HepG2 (cell line): Measurements from ENCODE around the gene TXNRD2. TPM values are rescaled to one million over a fixed set of nuclear protein-coding genes. Genes with fewer than 3 reads are reported as not detected.

Experiments used
- ARHGAP35 ChIP-seq: sonication (generic); formaldehyde crosslinking; IDR thresholded peaks from 2 replicates; pipeline ENCODE4 v1.9.0; 2022; ENCODE audit warnings: mild to moderate bottlenecking, inconsistent platforms, moderate library complexity, missing genetic modification reagents, borderline replicate concordance
- CSRNP1 ChIP-seq: sonication (generic); formaldehyde crosslinking; IDR thresholded peaks from 2 replicates; pipeline ENCODE4 v1.8.1; 2023; ENCODE audit warnings: mild to moderate bottlenecking, missing genetic modification reagents
- GABPB1 ChIP-seq: IDR thresholded peaks from 2 replicates; pipeline ENCODE4 v1.6.1; 2016; ENCODE audit warnings: mild to moderate bottlenecking, missing genetic modification reagents, moderate library complexity, missing compliant biosample characterization
- IRF9 ChIP-seq: sonication (generic); formaldehyde crosslinking; IDR thresholded peaks from 2 replicates; pipeline ENCODE4 v1.8.0; 2022; ENCODE audit warnings: missing genetic modification reagents, mild to moderate bottlenecking, borderline replicate concordance
- KAT8 ChIP-seq: IDR thresholded peaks from 2 replicates; pipeline ENCODE4 v1.6.1; 2016; ENCODE audit warnings: missing genetic modification reagents, missing compliant biosample characterization
- NFE2L2 ChIP-seq: fragments of 150-350 bp; IDR thresholded peaks from 2 replicates; pipeline ENCODE4 v1.6.1; 2014; ENCODE audit warnings: low read length
- PHB2 ChIP-seq: fragments of 450-650 bp; IDR thresholded peaks from 2 replicates; pipeline ENCODE4 v1.6.1; 2018; ENCODE audit not compliant: partially characterized antibody
- RERE ChIP-seq: IDR thresholded peaks from 2 replicates; pipeline ENCODE4 v1.6.1; 2016; ENCODE audit warnings: low read depth, missing genetic modification reagents, missing compliant biosample characterization
- TAF1 ChIP-seq: sonication (generic); formaldehyde crosslinking; IDR thresholded peaks from 2 replicates; pipeline ENCODE4 v1.4.0; 2020; ENCODE audit warnings: missing genetic modification reagents
- TAF15 ChIP-seq: fragments of 200-400 bp; formaldehyde crosslinking; IDR thresholded peaks from one replicate; pipeline ENCODE4 v1.6.1; 2018; ENCODE audit warnings: mild to moderate bottlenecking, low read depth, low read length; ENCODE audit not compliant: poor library complexity, severe bottlenecking
- ZBTB14 ChIP-seq: sonication (generic); formaldehyde crosslinking; IDR thresholded peaks from 2 replicates; pipeline ENCODE4 v1.4.0; 2020; ENCODE audit warnings: missing genetic modification reagents
- ZNF432 ChIP-seq: sonication (generic); formaldehyde crosslinking; IDR thresholded peaks from 2 replicates; pipeline ENCODE4 v1.5.0; 2020; ENCODE audit warnings: missing genetic modification reagents, mild to moderate bottlenecking, borderline replicate concordance
- ZNF652 ChIP-seq: IDR thresholded peaks from 2 replicates; pipeline ENCODE4 v1.6.1; 2016; ENCODE audit warnings: low read depth, borderline replicate concordance
- polyA plus RNA-seq, 8 experiments: library from polyadenylated mRNA; depleted of rRNA in 3 of 8; stranded (reverse) in 7 of 8; unstranded in 1 of 8; fragments of >200 nt; fragmentation: Illumina TruSeq in 4 of 8; extraction: Trizol in 4 of 8; gene quantifications; 2 replicates each; pipeline versions ENCODE4 v1.2.1 to v1.2.3, GENCODE V29; 2011 to 2016; ENCODE audit warnings: low read depth in 4 of 8, missing spikeins in 1 of 8, mixed read lengths in 1 of 8; ENCODE audit not compliant: insufficient read depth in 1 of 8
- total RNA-seq, 5 experiments: library from RNA; depleted of rRNA; stranded (reverse); fragments of >200 nt; fragmentation: Illumina TruSeq; extraction: Trizol; gene quantifications; 2 replicates each; pipeline ENCODE4 v1.2.3, GENCODE V29; 2016; ENCODE audit warnings: low read depth in 1 of 5
- TF ChIP-seq, protein P1 (sequence below): IDR thresholded peaks from 2 replicates; pipeline ENCODE4 v1.6.1; 2016; ENCODE audit warnings: missing compliant biosample characterization, missing genetic modification reagents, borderline replicate concordance
- TF ChIP-seq, protein P2 (sequence below): sonication (generic); IDR thresholded peaks from 2 replicates; pipeline ENCODE4 v1.6.1; 2016; ENCODE audit warnings: low read depth, borderline replicate concordance

The TXNRD2 gene
- total and polyA plus RNA-seq, 2 of the 13 experiments (the other 11 are each of a cell fraction or from before 2014, with no cell fraction given): 17.5 to 18.6 TPM

DNA sequence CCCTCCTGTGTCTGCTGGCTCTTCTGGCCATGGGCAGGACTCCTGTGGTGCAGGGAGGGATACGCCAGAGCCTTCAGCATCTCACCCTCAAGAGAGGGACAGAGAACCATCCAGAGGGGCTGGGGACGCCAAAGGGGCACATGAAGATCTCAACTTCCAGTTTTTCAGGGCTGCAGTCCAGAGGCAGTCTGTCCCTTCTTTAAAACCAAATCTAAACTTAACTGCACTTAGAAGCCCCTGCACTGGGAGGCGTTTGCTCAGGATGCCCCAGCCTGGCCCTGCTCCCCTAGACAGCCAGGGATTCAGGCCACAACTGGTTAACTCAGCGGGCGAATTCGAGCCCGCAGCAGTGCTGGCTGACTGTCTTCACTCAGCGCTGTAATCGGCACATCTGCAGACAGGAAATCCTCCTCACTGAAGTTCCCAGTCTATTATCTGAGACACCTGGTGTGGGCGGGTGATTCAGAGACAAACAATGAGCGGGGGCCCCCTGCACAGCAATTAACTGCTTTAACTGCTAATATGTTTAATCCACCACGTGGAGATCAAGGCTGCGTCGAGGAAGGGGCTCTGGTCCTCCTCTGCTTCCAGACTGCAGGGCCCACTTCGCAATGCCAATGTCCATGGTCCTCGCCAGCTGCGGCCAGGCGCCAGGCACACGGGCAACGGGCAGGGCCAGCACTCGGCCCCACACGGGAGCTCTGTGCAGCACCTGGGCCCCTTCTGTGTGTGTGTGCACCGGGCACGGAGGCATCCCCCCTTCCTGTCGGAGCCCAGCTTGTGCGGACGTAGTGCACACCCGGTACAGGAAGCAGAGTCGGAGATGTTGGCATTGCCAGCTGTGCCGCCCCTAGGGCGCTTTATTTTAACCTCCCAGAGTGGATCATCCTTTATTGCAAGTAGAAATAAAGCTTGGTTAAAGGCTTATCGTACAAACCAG, 50.0 kb downstream of the TXNRD2 start (continued):
- TF ChIP-seq IRF9 (CRISPR knock-in tag) (0 out of 2 replicates have a peak, but pooled peaks have one; percentile 59), ZNF652 (CRISPR knock-in tag) (peak; percentile 94), KAT8 (CRISPR knock-in tag) (no peak), CSRNP1 (CRISPR knock-in tag) (no peak), PHB2 (no peak), RERE (0 out of 2 replicates have a peak, but pooled peaks have one; percentile 26), TAF1 (CRISPR knock-in tag) (peak; percentile 12; the same call in 1 of the 2 replicates), GABPB1 (CRISPR knock-in tag) (peak; percentile 55; the same call in 1 of the 2 replicates), NFE2L2 (no peak), TAF15 (no peak), ARHGAP35 (CRISPR knock-in tag) (0 out of 2 replicates have a peak, but pooled peaks have one; percentile 16), ZNF432 (no peak), ZBTB14 (CRISPR knock-in tag) (0 out of 2 replicates have a peak, but pooled peaks have one; percentile 13)
- TF ChIP-seq, protein P1, sequence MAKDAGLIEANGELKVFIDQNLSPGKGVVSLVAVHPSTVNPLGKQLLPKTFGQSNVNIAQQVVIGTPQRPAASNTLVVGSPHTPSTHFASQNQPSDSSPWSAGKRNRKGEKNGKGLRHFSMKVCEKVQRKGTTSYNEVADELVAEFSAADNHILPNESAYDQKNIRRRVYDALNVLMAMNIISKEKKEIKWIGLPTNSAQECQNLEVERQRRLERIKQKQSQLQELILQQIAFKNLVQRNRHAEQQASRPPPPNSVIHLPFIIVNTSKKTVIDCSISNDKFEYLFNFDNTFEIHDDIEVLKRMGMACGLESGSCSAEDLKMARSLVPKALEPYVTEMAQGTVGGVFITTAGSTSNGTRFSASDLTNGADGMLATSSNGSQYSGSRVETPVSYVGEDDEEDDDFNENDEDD (CRISPR knock-in tag): no peak
- TF ChIP-seq, protein P2, sequence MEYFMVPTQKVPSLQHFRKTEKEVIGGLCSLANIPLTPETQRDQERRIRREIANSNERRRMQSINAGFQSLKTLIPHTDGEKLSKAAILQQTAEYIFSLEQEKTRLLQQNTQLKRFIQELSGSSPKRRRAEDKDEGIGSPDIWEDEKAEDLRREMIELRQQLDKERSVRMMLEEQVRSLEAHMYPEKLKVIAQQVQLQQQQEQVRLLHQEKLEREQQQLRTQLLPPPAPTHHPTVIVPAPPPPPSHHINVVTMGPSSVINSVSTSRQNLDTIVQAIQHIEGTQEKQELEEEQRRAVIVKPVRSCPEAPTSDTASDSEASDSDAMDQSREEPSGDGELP: peak; percentile 14; the same call in 1 of the 2 replicates
